A673 (cell line): Measurements from ENCODE around the gene CENPN.

Source experiments
- EZH2 ChIP-seq: fragments of 200-600 bp; sonication (generic); IDR thresholded peaks from 2 replicates; pipeline ENCODE4 v1.6.1; 2017; ENCODE audit warnings: borderline replicate concordance, low read depth, mild to moderate bottlenecking, mixed read lengths, antibody characterized with exemption, low read length; ENCODE audit not compliant: poor library complexity, severe bottlenecking
- TF ChIP-seq, protein P1 (sequence below): fragments of 300-800, 200-600 bp; sonication (generic); conservative IDR thresholded peaks from 2 replicates; pipeline ENCODE4 v1.5.1; 2017; ENCODE audit warnings: low read depth, mild to moderate bottlenecking, antibody characterized with exemption, low read length, moderate library complexity, mixed read lengths

DNA sequence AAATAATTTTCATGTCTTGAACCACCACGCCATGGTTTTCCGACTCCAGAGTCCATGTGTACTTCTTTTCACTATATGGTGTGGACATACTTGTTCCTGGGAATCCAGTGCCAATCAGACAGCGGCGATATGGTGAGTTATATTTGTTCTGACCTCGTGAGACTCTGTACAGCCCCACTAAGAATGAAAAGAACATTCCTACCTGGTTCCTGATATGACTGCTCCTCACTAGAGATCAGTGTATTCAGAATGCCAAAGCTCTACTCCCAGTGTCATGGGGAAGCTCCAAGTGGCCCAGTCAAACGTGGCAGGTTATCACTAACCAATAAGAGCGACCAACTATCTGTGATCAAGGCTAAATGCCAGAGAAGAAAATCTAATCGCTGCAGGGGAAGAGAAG is 64.0 kb downstream of the CENPN start:
- TF ChIP-seq, protein P1, sequence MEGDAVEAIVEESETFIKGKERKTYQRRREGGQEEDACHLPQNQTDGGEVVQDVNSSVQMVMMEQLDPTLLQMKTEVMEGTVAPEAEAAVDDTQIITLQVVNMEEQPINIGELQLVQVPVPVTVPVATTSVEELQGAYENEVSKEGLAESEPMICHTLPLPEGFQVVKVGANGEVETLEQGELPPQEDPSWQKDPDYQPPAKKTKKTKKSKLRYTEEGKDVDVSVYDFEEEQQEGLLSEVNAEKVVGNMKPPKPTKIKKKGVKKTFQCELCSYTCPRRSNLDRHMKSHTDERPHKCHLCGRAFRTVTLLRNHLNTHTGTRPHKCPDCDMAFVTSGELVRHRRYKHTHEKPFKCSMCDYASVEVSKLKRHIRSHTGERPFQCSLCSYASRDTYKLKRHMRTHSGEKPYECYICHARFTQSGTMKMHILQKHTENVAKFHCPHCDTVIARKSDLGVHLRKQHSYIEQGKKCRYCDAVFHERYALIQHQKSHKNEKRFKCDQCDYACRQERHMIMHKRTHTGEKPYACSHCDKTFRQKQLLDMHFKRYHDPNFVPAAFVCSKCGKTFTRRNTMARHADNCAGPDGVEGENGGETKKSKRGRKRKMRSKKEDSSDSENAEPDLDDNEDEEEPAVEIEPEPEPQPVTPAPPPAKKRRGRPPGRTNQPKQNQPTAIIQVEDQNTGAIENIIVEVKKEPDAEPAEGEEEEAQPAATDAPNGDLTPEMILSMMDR = no peak
- TF ChIP-seq EZH2 = no peak
